ENCODE data around the gene BBOX1.
"Not testable (repeated sequence)": the region's sequence is repeated elsewhere in the genome, so short reads cannot be mapped to it uniquely, and the experiment has no call there.

Gene BBOX1

DNA sequence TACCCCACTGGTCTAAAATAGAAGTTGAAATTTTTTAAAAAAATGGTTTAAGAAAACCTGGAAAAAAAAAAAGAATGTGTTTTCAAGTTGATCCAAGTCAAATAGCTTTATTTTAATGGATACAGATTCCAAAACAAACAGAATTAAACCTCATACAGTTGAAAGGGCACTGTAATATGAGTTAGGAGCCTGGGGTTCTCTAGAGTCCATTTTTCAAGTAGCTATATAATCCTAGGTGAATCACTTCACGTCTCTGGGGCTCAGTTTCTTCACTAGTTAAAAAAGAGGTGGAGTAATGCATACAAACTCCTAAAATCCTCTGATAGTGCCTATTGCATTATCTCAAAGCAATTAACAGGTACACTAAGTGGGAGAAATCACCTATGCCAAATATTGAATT is 132.9 kb downstream of the BBOX1 start:
- TF ChIP-seq, protein P1, sequence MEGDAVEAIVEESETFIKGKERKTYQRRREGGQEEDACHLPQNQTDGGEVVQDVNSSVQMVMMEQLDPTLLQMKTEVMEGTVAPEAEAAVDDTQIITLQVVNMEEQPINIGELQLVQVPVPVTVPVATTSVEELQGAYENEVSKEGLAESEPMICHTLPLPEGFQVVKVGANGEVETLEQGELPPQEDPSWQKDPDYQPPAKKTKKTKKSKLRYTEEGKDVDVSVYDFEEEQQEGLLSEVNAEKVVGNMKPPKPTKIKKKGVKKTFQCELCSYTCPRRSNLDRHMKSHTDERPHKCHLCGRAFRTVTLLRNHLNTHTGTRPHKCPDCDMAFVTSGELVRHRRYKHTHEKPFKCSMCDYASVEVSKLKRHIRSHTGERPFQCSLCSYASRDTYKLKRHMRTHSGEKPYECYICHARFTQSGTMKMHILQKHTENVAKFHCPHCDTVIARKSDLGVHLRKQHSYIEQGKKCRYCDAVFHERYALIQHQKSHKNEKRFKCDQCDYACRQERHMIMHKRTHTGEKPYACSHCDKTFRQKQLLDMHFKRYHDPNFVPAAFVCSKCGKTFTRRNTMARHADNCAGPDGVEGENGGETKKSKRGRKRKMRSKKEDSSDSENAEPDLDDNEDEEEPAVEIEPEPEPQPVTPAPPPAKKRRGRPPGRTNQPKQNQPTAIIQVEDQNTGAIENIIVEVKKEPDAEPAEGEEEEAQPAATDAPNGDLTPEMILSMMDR (IDR thresholded peaks at IDR 0.05; ENCODE audit: low read length, missing control alignments), result no peak
- no peak overlapping the region for H3K4me3 ChIP-seq (replicated peaks; ENCODE audit: low read depth, low read length)
- no peak for DNase-seq (ENCODE audit: low read depth)

GRCh38 chr11:27174021-27174420 is 133.4 kb downstream of the BBOX1 start:
- TF ChIP-seq, protein P1 (IDR thresholded peaks at IDR 0.05; ENCODE audit: low read length, missing control alignments), result no peak
- no peak for DNase-seq (ENCODE audit: low read depth)
- no peak overlapping the region for H3K4me3 ChIP-seq (replicated peaks; ENCODE audit: low read depth, low read length)

- TF ChIP-seq, protein P1 (IDR thresholded peaks at IDR 0.05; ENCODE audit: low read length, missing control alignments), result no peak
- no peak overlapping the region for H3K4me3 ChIP-seq (replicated peaks; ENCODE audit: low read depth, low read length)
- no peak for DNase-seq (ENCODE audit: low read depth)
Measured at GRCh38 chr11:27174672-27175210, 134.1 kb downstream of the BBOX1 start.

DNA sequence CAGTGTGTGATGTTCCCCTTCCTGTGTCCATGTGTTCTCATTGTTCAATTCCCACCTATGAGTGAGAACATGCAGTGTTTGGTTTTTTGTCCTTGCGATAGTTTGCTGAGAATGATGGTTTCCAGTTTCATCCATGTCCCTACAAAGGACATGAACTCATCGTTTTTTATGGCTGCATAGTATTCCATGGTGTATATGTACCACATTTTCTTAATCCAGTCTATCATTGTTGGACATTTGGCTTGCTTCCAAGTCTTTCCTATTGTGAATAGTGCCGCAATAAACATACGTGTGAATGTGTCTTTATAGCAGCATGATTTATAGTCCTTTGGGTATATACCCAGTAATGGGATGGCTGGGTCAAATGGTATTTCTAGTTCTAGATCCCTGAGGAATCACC is 134.9 kb downstream of the BBOX1 start:
- not testable (repeated sequence) for H3K4me3 ChIP-seq (replicated peaks; ENCODE audit: low read depth, low read length); DNase-seq (ENCODE audit: low read depth)
